HCT116 (cell line): Measurements from ENCODE around the gene RBM19.

Source experiments
- CEBPB ChIP-seq: IDR thresholded peaks from 2 replicates; pipeline ENCODE4 v1.6.1; 2012; ENCODE audit warnings: low read depth
- CTCF ChIP-seq, 3 experiments: fragments of 200-600 bp in 1 of 3; sonication (generic) in 1 of 3; IDR thresholded peaks in 2 of 3; conservative IDR thresholded peaks in 1 of 3; 2 replicates each; pipeline ENCODE4 v1.5.1; 2012 to 2017; ENCODE audit warnings: low read depth in 2 of 3, low read length in 2 of 3, antibody characterized with exemption in 1 of 3, borderline replicate concordance in 1 of 3, control low read depth in 1 of 3, mild to moderate bottlenecking in 1 of 3, mixed read lengths in 1 of 3, mixed run types in 1 of 3, moderate library complexity in 1 of 3; ENCODE audit not compliant: insufficient read depth in 1 of 3
- EGR1 ChIP-seq: IDR thresholded peaks from 2 replicates; pipeline ENCODE4 v1.6.1; 2012; ENCODE audit warnings: low read depth
- EZH2 ChIP-seq: fragments of 200-600 bp; sonication (generic); IDR thresholded peaks from 2 replicates; pipeline ENCODE4 v1.6.1; 2017; ENCODE audit warnings: antibody characterized with exemption, mixed run types
- MAX ChIP-seq: IDR thresholded peaks from 2 replicates; pipeline ENCODE4 v1.6.1; 2012
- POLR2A ChIP-seq: IDR thresholded peaks from 2 replicates; pipeline ENCODE4 v1.7.0; 2011; ENCODE audit warnings: borderline replicate concordance; ENCODE audit not compliant: insufficient read depth, insufficient read length; ENCODE audit errors: extremely low read depth
- POLR2AphosphoS5 ChIP-seq: IDR thresholded peaks from 2 replicates; pipeline ENCODE4 v1.6.1; 2011; ENCODE audit warnings: mild to moderate bottlenecking, low read depth, low read length, moderate library complexity
- SRF ChIP-seq: IDR thresholded peaks from 2 replicates; pipeline ENCODE4 v1.6.1; 2012; ENCODE audit warnings: low read depth
- TCF7L2 ChIP-seq: IDR thresholded peaks from 2 replicates; pipeline ENCODE4 v1.7.0; 2011; ENCODE audit warnings: borderline replicate concordance, inconsistent platforms; ENCODE audit not compliant: insufficient read depth, insufficient read length; ENCODE audit errors: extremely low read depth
- ZBTB33 ChIP-seq: IDR thresholded peaks from 2 replicates; pipeline ENCODE4 v1.6.1; 2011; ENCODE audit warnings: mild to moderate bottlenecking, low read length, moderate library complexity; ENCODE audit not compliant: insufficient replicate concordance; ENCODE audit errors: extremely low read depth
- ZFX ChIP-seq: fragments of 450-650 bp; IDR thresholded peaks from 2 replicates; pipeline ENCODE4 v1.6.1; 2017
- ZNF274 ChIP-seq: fragments of 200-500 bp; sonication (Bioruptor generic); IDR thresholded peaks from 2 replicates; pipeline ENCODE4 v1.6.1; 2014; ENCODE audit warnings: mild to moderate bottlenecking, low read depth, low read length, inconsistent platforms
- TF ChIP-seq, protein P1 (sequence below): IDR thresholded peaks from 2 replicates; pipeline ENCODE4 v1.6.1; 2012; ENCODE audit warnings: low read depth
- TF ChIP-seq, protein P2 (sequence below): IDR thresholded peaks from 2 replicates; pipeline ENCODE4 v1.6.1; 2012

GRCh38 chr12:113769305-113769704 is 196.8 kb downstream of the RBM19 start:
- TF ChIP-seq EZH2 (no peak), CTCF (IDR thresholded peaks at IDR 0.05 in 2 of 3, conservative IDR thresholded peaks at IDR 0.05 in 1 of 3; ENCODE audit: borderline replicate concordance in 1 of 3, insufficient read depth in 1 of 3, low read depth in 2 of 3, low read length in 2 of 3) (no peak), POLR2AphosphoS5 (no peak), ZBTB33 (no peak), POLR2A (no peak), EGR1 (no peak), ZNF274 (no peak), TCF7L2 (no peak), CEBPB (no peak), SRF (no peak), ZFX (no peak), MAX (no peak)
- TF ChIP-seq, protein P1, sequence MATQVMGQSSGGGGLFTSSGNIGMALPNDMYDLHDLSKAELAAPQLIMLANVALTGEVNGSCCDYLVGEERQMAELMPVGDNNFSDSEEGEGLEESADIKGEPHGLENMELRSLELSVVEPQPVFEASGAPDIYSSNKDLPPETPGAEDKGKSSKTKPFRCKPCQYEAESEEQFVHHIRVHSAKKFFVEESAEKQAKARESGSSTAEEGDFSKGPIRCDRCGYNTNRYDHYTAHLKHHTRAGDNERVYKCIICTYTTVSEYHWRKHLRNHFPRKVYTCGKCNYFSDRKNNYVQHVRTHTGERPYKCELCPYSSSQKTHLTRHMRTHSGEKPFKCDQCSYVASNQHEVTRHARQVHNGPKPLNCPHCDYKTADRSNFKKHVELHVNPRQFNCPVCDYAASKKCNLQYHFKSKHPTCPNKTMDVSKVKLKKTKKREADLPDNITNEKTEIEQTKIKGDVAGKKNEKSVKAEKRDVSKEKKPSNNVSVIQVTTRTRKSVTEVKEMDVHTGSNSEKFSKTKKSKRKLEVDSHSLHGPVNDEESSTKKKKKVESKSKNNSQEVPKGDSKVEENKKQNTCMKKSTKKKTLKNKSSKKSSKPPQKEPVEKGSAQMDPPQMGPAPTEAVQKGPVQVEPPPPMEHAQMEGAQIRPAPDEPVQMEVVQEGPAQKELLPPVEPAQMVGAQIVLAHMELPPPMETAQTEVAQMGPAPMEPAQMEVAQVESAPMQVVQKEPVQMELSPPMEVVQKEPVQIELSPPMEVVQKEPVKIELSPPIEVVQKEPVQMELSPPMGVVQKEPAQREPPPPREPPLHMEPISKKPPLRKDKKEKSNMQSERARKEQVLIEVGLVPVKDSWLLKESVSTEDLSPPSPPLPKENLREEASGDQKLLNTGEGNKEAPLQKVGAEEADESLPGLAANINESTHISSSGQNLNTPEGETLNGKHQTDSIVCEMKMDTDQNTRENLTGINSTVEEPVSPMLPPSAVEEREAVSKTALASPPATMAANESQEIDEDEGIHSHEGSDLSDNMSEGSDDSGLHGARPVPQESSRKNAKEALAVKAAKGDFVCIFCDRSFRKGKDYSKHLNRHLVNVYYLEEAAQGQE, result no peak
- TF ChIP-seq, protein P2, sequence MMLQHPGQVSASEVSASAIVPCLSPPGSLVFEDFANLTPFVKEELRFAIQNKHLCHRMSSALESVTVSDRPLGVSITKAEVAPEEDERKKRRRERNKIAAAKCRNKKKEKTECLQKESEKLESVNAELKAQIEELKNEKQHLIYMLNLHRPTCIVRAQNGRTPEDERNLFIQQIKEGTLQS, result no peak
